ENCODE data around the gene LPP.

The LPP gene

GRCh38 chr3:188229177-188229576, 75.2 kb downstream of the LPP start:
- Histone ChIP-seq H3K79me2 (ENCODE audit: control insufficient read depth, low read length) (no peaks in the 10 kb centered on the region), H3F3A (ENCODE audit: control insufficient read depth, insufficient read depth) (peaks cover 8% of the 10 kb centered on the region; the same call in 1 of the 2 replicates), H3K4me1 (ENCODE audit: control insufficient read depth, low read length) (peaks cover 63% of the 10 kb centered on the region), H3K9me2 (replicated peaks; ENCODE audit: control insufficient read depth, low read length) (no peaks in the 10 kb centered on the region), H3K9me3 (ENCODE audit: control insufficient read depth, insufficient read depth, low read length) (no peaks in the 10 kb centered on the region), H3K27me3 (ENCODE audit: control insufficient read depth, low read length) (no peaks in the 10 kb centered on the region), H3K4me2 (ENCODE audit: low read length) (peak overlapping the region; percentile 22; the same call in 1 of the 2 replicates), H3K36me3 (ENCODE audit: control insufficient read depth, low read length) (no peaks in the 10 kb centered on the region), H3K27ac (ENCODE audit: low read depth, low read length) (no peak overlapping the region), H3K4me3 (ENCODE audit: low read length) (no peak overlapping the region), H4K20me1 (ENCODE audit: control insufficient read depth, insufficient read depth, low read depth, low read length) (no peaks in the 10 kb centered on the region)
- no peak for TF ChIP-seq EZH2phosphoT487 (IDR thresholded peaks at IDR 0.05; ENCODE audit: borderline replicate concordance, low read length)
- TF ChIP-seq CTCF (IDR thresholded peaks at IDR 0.05; ENCODE audit: low read depth, low read length, poor library complexity, severe bottlenecking), result no peak

GRCh38 chr3:188229726-188230125, 75.8 kb downstream of the LPP start:
- no peak overlapping the region for H3K4me2 ChIP-seq (ENCODE audit: low read length)

GRCh38 chr3:188230962-188231361, 77.0 kb downstream of the LPP start:
- H4K20me1 ChIP-seq (ENCODE audit: control insufficient read depth, insufficient read depth, low read depth, low read length), result no peaks in the 10 kb centered on the region
- no peaks in the 10 kb centered on the region for H3K9me2 ChIP-seq (replicated peaks; ENCODE audit: control insufficient read depth, low read length)
- H3K27me3 ChIP-seq (ENCODE audit: control insufficient read depth, low read length), result no peaks in the 10 kb centered on the region
- no peak for TF ChIP-seq EZH2phosphoT487 (IDR thresholded peaks at IDR 0.05; ENCODE audit: borderline replicate concordance, low read length)
- no peak for TF ChIP-seq CTCF (IDR thresholded peaks at IDR 0.05; ENCODE audit: low read depth, low read length, poor library complexity, severe bottlenecking)
- H3K36me3 ChIP-seq (ENCODE audit: control insufficient read depth, low read length), result peaks cover 3% of the 10 kb centered on the region; the same call in 1 of the 2 replicates
- H3K4me1 ChIP-seq (ENCODE audit: control insufficient read depth, low read length), result peaks cover 81% of the 10 kb centered on the region
- H3K27ac ChIP-seq (ENCODE audit: low read depth, low read length), result no peak overlapping the region
- no peak overlapping the region for H3K4me2 ChIP-seq (ENCODE audit: low read length)
- no peak overlapping the region for H3K4me3 ChIP-seq (ENCODE audit: low read length)
- no peaks in the 10 kb centered on the region for H3K9me3 ChIP-seq (ENCODE audit: control insufficient read depth, insufficient read depth, low read length)
- H3K79me2 ChIP-seq (ENCODE audit: control insufficient read depth, low read length), result no peaks in the 10 kb centered on the region
- H3F3A ChIP-seq (ENCODE audit: control insufficient read depth, insufficient read depth), result peaks cover 11% of the 10 kb centered on the region

More at GRCh38 chr3:188229726-188230125, 75.8 kb downstream of the LPP start:
- Histone ChIP-seq H3K27me3 (ENCODE audit: control insufficient read depth, low read length) (no peaks in the 10 kb centered on the region), H4K20me1 (ENCODE audit: control insufficient read depth, insufficient read depth, low read depth, low read length) (no peaks in the 10 kb centered on the region), H3K4me3 (ENCODE audit: low read length) (no peak overlapping the region), H3K9me2 (replicated peaks; ENCODE audit: control insufficient read depth, low read length) (no peaks in the 10 kb centered on the region), H3K9me3 (ENCODE audit: control insufficient read depth, insufficient read depth, low read length) (no peaks in the 10 kb centered on the region), H3K36me3 (ENCODE audit: control insufficient read depth, low read length) (no peaks in the 10 kb centered on the region), H3F3A (ENCODE audit: control insufficient read depth, insufficient read depth) (peaks cover 8% of the 10 kb centered on the region; the same call in 1 of the 2 replicates), H3K79me2 (ENCODE audit: control insufficient read depth, low read length) (no peaks in the 10 kb centered on the region), H3K27ac (ENCODE audit: low read depth, low read length) (no peak overlapping the region), H3K4me1 (ENCODE audit: control insufficient read depth, low read length) (peaks cover 69% of the 10 kb centered on the region)
- TF ChIP-seq CTCF (IDR thresholded peaks at IDR 0.05; ENCODE audit: low read depth, low read length, poor library complexity, severe bottlenecking) (no peak), EZH2phosphoT487 (IDR thresholded peaks at IDR 0.05; ENCODE audit: borderline replicate concordance, low read length) (no peak)
